Activated CD4-positive, alpha-beta memory T cell treated with anti-CD3 and anti-CD28 coated beads, Interleukin-2, amount 10 ng/mL, durations not matched to agents 7 days and 5 days (primary cell): Measurements from ENCODE around the gene GABRB2. TPM values are rescaled to one million over a fixed set of nuclear protein-coding genes. Genes with fewer than 3 reads are reported as not detected.
"Not testable (repeated sequence)": the region's sequence is repeated elsewhere in the genome, so short reads cannot be mapped to it uniquely, and the experiment has no call there.

Experiments
- CTCF ChIA-PET: fragments of 350-600 bp; sonication (Branson Sonifier 250); formaldehyde crosslinking; loops from one replicate; lab custom pipeline; 2021; ENCODE audit warnings: antibody characterized with exemption, inconsistent platforms; lab: Charles Lee
- POLR2A ChIA-PET: fragments of 350-600 bp; sonication (Branson Sonifier 250); formaldehyde crosslinking; loops from one replicate; lab custom pipeline; 2021; ENCODE audit warnings: antibody characterized with exemption; lab: Charles Lee
- DNase-seq: peaks from one replicate; pipeline ENCODE4 v3.0.0-alpha.2; 2020
- H3K27ac Mint-ChIP-seq: one replicate; pipeline ENCODE4 v1.8.0; 2021; ENCODE audit warnings: mild to moderate bottlenecking, mixed read lengths
- H3K27me3 Mint-ChIP-seq: one replicate; pipeline ENCODE4 v1.8.0; 2021; ENCODE audit warnings: mixed read lengths
- H3K36me3 Mint-ChIP-seq: one replicate; pipeline ENCODE4 v1.8.0; 2021; ENCODE audit warnings: low read depth, mixed read lengths
- H3K4me1 Mint-ChIP-seq: one replicate; pipeline ENCODE4 v1.8.0; 2021; ENCODE audit warnings: mixed read lengths
- H3K4me3 Mint-ChIP-seq: one replicate; pipeline ENCODE4 v1.8.0; 2021; ENCODE audit warnings: mild to moderate bottlenecking, mixed read lengths
- H3K9me3 Mint-ChIP-seq: one replicate; pipeline ENCODE4 v1.8.0; 2021; ENCODE audit warnings: mixed read lengths
- total RNA-seq, 2 experiments: library from RNA; stranded (reverse); gene quantifications; one replicate each; pipeline ENCODE4 v1.2.3, GENCODE V29; 2021

Gene GABRB2
- total RNA-seq, 2 experiments from 2014 or later, result not detected

GRCh38 chr5:161299053-161299452 lies 247.5 kb downstream of the GABRB2 start:
- ChIA-PET CTCF (no interaction called here), POLR2A (no interaction called here)
- no peak overlapping the region for H3K27ac Mint-ChIP-seq
- no peaks in the 10 kb centered on the region for H3K36me3 Mint-ChIP-seq
- no peak for DNase-seq
- no peak overlapping the region for H3K4me3 Mint-ChIP-seq
- H3K4me1 Mint-ChIP-seq, result no peaks in the 10 kb centered on the region
- H3K27me3 Mint-ChIP-seq, result no peaks in the 10 kb centered on the region
- peaks cover 2% of the 10 kb centered on the region for H3K9me3 Mint-ChIP-seq

GRCh38 chr5:161297388-161297787 lies 249.1 kb downstream of the GABRB2 start:
- H3K9me3 Mint-ChIP-seq, POLR2A ChIA-PET, DNase-seq, H3K27ac Mint-ChIP-seq, H3K36me3 Mint-ChIP-seq, H3K4me1 Mint-ChIP-seq, H3K4me3 Mint-ChIP-seq, H3K27me3 Mint-ChIP-seq, CTCF ChIA-PET: not testable (repeated sequence)

GRCh38 chr5:161295721-161296250 lies 250.7 kb downstream of the GABRB2 start:
- DNase-seq, result no peak
- H3K4me3 Mint-ChIP-seq, result no peak overlapping the region
- H3K27ac Mint-ChIP-seq, result no peak overlapping the region
- no peaks in the 10 kb centered on the region for H3K36me3 Mint-ChIP-seq
- ChIA-PET CTCF (no interaction called here), POLR2A (no interaction called here)
- peaks cover 2% of the 10 kb centered on the region for H3K9me3 Mint-ChIP-seq
- no peaks in the 10 kb centered on the region for H3K27me3 Mint-ChIP-seq
- H3K4me1 Mint-ChIP-seq, result no peaks in the 10 kb centered on the region

- Mint-ChIP-seq H3K27ac (no peak overlapping the region), H3K4me3 (no peak overlapping the region), H3K27me3 (no peaks in the 10 kb centered on the region), H3K36me3 (no peaks in the 10 kb centered on the region), H3K4me1 (no peaks in the 10 kb centered on the region), H3K9me3 (no peaks in the 10 kb centered on the region)
- ChIA-PET POLR2A (no interaction called here), CTCF (no interaction called here)
- DNase-seq, result no peak
These were observed 258.5 kb downstream of the GABRB2 start for GRCh38 chr5:161288071-161288470.

- H3K4me1 Mint-ChIP-seq, result no peaks in the 10 kb centered on the region
- no peak overlapping the region for H3K27ac Mint-ChIP-seq
- no peaks in the 10 kb centered on the region for H3K27me3 Mint-ChIP-seq
- ChIA-PET CTCF (no interaction called here), POLR2A (no interaction called here)
- H3K9me3 Mint-ChIP-seq, result no peaks in the 10 kb centered on the region
- H3K36me3 Mint-ChIP-seq, result no peaks in the 10 kb centered on the region
- H3K4me3 Mint-ChIP-seq, result no peak overlapping the region
- DNase-seq, result no peak
These were observed 259.1 kb downstream of the GABRB2 start for GRCh38 chr5:161287436-161287835.

- no peak overlapping the region for H3K27ac Mint-ChIP-seq
- POLR2A ChIA-PET, result no interaction called here
These were observed 260.4 kb downstream of the GABRB2 start for GRCh38 chr5:161286066-161286655.

GRCh38 chr5:161284445-161284844 lies 262.1 kb downstream of the GABRB2 start:
- POLR2A ChIA-PET, result no interaction called here
- Mint-ChIP-seq H3K27me3 (no peaks in the 10 kb centered on the region), H3K9me3 (peaks cover 2% of the 10 kb centered on the region), H3K4me3 (no peak overlapping the region), H3K27ac (no peak overlapping the region), H3K36me3 (no peaks in the 10 kb centered on the region), H3K4me1 (no peaks in the 10 kb centered on the region)
- CTCF ChIA-PET, result interaction anchor here (0.7 kb wide), 1 partner anchor 82 kb away, joined by 3 read pairs; no protein-coding TSS in a partner anchor
- no peak for DNase-seq

More at GRCh38 chr5:161286066-161286655, 260.4 kb downstream of the GABRB2 start:
- Mint-ChIP-seq H3K4me3 (no peak overlapping the region), H3K4me1 (no peaks in the 10 kb centered on the region), H3K9me3 (no peaks in the 10 kb centered on the region), H3K27me3 (no peaks in the 10 kb centered on the region), H3K36me3 (no peaks in the 10 kb centered on the region)
- no peak for DNase-seq
- CTCF ChIA-PET, result no interaction called here

- ChIA-PET POLR2A (no interaction called here), CTCF (no interaction called here)
- DNase-seq, result no peak
- Mint-ChIP-seq H3K4me1 (no peaks in the 10 kb centered on the region), H3K27me3 (no peaks in the 10 kb centered on the region), H3K4me3 (no peak overlapping the region), H3K36me3 (no peaks in the 10 kb centered on the region), H3K27ac (no peak overlapping the region), H3K9me3 (peaks cover 2% of the 10 kb centered on the region)
These were observed 263.2 kb downstream of the GABRB2 start for GRCh38 chr5:161283296-161283695.

- ChIA-PET CTCF (no interaction called here), POLR2A (no interaction called here)
- no peak for DNase-seq
- H3K36me3 Mint-ChIP-seq, result no peaks in the 10 kb centered on the region
- H3K4me1 Mint-ChIP-seq, result no peaks in the 10 kb centered on the region
- H3K27ac Mint-ChIP-seq, result no peak overlapping the region
- no peak overlapping the region for H3K4me3 Mint-ChIP-seq
- no peaks in the 10 kb centered on the region for H3K27me3 Mint-ChIP-seq
- H3K9me3 Mint-ChIP-seq, result peaks cover 2% of the 10 kb centered on the region
These were observed 267.5 kb downstream of the GABRB2 start for GRCh38 chr5:161278739-161279660.

- Mint-ChIP-seq H3K4me1 (no peaks in the 10 kb centered on the region), H3K27me3 (no peaks in the 10 kb centered on the region), H3K4me3 (no peak overlapping the region), H3K27ac (no peak overlapping the region), H3K9me3 (peaks cover 2% of the 10 kb centered on the region), H3K36me3 (no peaks in the 10 kb centered on the region)
- ChIA-PET CTCF (no interaction called here), POLR2A (no interaction called here)
- DNase-seq, result no peak
These were observed 269.5 kb downstream of the GABRB2 start for GRCh38 chr5:161277011-161277410.

GRCh38 chr5:161274951-161275350 lies 271.6 kb downstream of the GABRB2 start:
- Mint-ChIP-seq H3K27ac (no peak overlapping the region), H3K4me3 (no peak overlapping the region), H3K36me3 (no peaks in the 10 kb centered on the region), H3K27me3 (no peaks in the 10 kb centered on the region), H3K9me3 (peaks cover 5% of the 10 kb centered on the region), H3K4me1 (no peaks in the 10 kb centered on the region)
- POLR2A ChIA-PET, result no interaction called here
- no peak for DNase-seq
- CTCF ChIA-PET, result no interaction called here

- ChIA-PET POLR2A (no interaction called here), CTCF (no interaction called here)
- peaks cover 5% of the 10 kb centered on the region for H3K9me3 Mint-ChIP-seq
- H3K4me3 Mint-ChIP-seq, result no peak overlapping the region
- no peak overlapping the region for H3K27ac Mint-ChIP-seq
- H3K27me3 Mint-ChIP-seq, result no peaks in the 10 kb centered on the region
- DNase-seq, result no peak
- no peaks in the 10 kb centered on the region for H3K4me1 Mint-ChIP-seq
- H3K36me3 Mint-ChIP-seq, result no peaks in the 10 kb centered on the region
These were observed 273.1 kb downstream of the GABRB2 start for GRCh38 chr5:161273410-161273809.

GRCh38 chr5:161271816-161272215 lies 274.7 kb downstream of the GABRB2 start:
- H3K9me3 Mint-ChIP-seq, result peaks cover 6% of the 10 kb centered on the region
- no peak overlapping the region for H3K4me3 Mint-ChIP-seq
- H3K27me3 Mint-ChIP-seq, result no peaks in the 10 kb centered on the region
- CTCF ChIA-PET, result no interaction called here
- no peaks in the 10 kb centered on the region for H3K4me1 Mint-ChIP-seq
- no peak overlapping the region for H3K27ac Mint-ChIP-seq
- no peaks in the 10 kb centered on the region for H3K36me3 Mint-ChIP-seq
- DNase-seq, result no peak
- POLR2A ChIA-PET, result no interaction called here
